ENCODE measurements around the gene NHLRC3. TPM values are rescaled to one million over a fixed set of nuclear protein-coding genes. Genes with fewer than 3 reads are reported as not detected.
A peak's percentile ranks its signal among the peaks of the same experiment; 100 is the strongest.

The NHLRC3 gene
- total RNA-seq, 5 donors from 2014 or later (not counting 1 experiment from before 2014, with no cell fraction given) = 16.0 to 22.3 (median 21.8) TPM

GRCh38 chr13:39037410-39037879, 811 bp upstream of the NHLRC3 start:
- peaks cover 59 to 67% (median 60%) of the 10 kb centered on the region in 3 donors for H3K4me1 Mint-ChIP-seq

GRCh38 chr13:39038569-39039030, 344 bp downstream of the NHLRC3 start:
- Mint-ChIP-seq H3K9me3 (no peaks in the 10 kb centered on the region), H3K27me3 (no peaks in the 10 kb centered on the region), H3K4me3 (peak overlapping the region; percentile 90 to 92 (median 91)), H3K27ac (peak overlapping the region; percentile 93 to 99), H3K4me1 (peaks cover 55 to 65% (median 60%) of the 10 kb centered on the region in 3 donors), H3K36me3 (peaks cover 9% of the 10 kb centered on the region)
- ATAC-seq (replicated peaks in 1 of 4) (peak; percentile 46 to 52 (median 48)), DNase-seq (peak in 32 of 35 experiments; percentile 17 to 72 (median 42))
- ChIA-PET CTCF (interaction anchor here in 1 of 2 donors (1.0 kb wide), 1 partner anchor 10 kb away, joined by 4 read pairs; no protein-coding TSS in a partner anchor), POLR2A (no interaction called here)
- Histone ChIP-seq H3K9me3 (no peaks in the 10 kb centered on the region), H3K4me1 (ENCODE audit: control insufficient read depth in 1 of 2, extremely low read depth in 1 of 2, insufficient read depth in 2 of 2, low read length in 2 of 2) (peaks cover 15 to 25% of the 10 kb centered on the region in 2 experiments), H3K27ac (ENCODE audit: low read length) (peak overlapping the region; percentile 75), H3K27me3 (replicated peaks in 1 of 2; ENCODE audit: control insufficient read depth in 2 of 2, extremely low read depth in 1 of 2, insufficient read depth in 2 of 2, low read length in 1 of 2) (no peaks in the 10 kb centered on the region), H3K36me3 (ENCODE audit: control insufficient read depth in 2 of 2, extremely low read depth in 1 of 2, insufficient read depth in 1 of 2, low read length in 1 of 2) (no peaks in the 10 kb centered on the region), H3K4me3 (ENCODE audit: control insufficient read depth in 1 of 2, extremely low read depth in 1 of 2, low read length in 1 of 2) (peak overlapping the region; percentile 93 to 99)
- 0% methylated on average over 5 of the region's 15 CpGs for whole genome bisulfite sequencing (ENCODE audit: insufficient coverage)

More at GRCh38 chr13:39037410-39037879, 811 bp upstream of the NHLRC3 start:
- Mint-ChIP-seq H3K4me3 (peak overlapping the region; percentile 90 to 92 (median 91)), H3K9me3 (no peaks in the 10 kb centered on the region), H3K27me3 (no peaks in the 10 kb centered on the region), H3K27ac (peak overlapping the region; percentile 93 to 99), H3K36me3 (peaks cover 3% of the 10 kb centered on the region)
- WGBS (ENCODE audit: insufficient coverage) = under 1% methylated on average over 39 of the region's 39 CpGs
- Histone ChIP-seq H3K4me1 (ENCODE audit: control insufficient read depth in 1 of 2, extremely low read depth in 1 of 2, insufficient read depth in 2 of 2, low read length in 2 of 2) (peaks cover 15 to 25% of the 10 kb centered on the region in 2 experiments), H3K27ac (ENCODE audit: low read length) (peak overlapping the region; percentile 75), H3K36me3 (ENCODE audit: control insufficient read depth in 2 of 2, extremely low read depth in 1 of 2, insufficient read depth in 1 of 2, low read length in 1 of 2) (no peaks in the 10 kb centered on the region), H3K27me3 (replicated peaks in 1 of 2; ENCODE audit: control insufficient read depth in 2 of 2, extremely low read depth in 1 of 2, insufficient read depth in 2 of 2, low read length in 1 of 2) (no peaks in the 10 kb centered on the region), H3K4me3 (ENCODE audit: control insufficient read depth in 1 of 2, extremely low read depth in 1 of 2, low read length in 1 of 2) (peak overlapping the region; percentile 93 to 99), H3K9me3 (no peaks in the 10 kb centered on the region)
- DNase-seq = peak in 10 of 35 experiments; percentile 2 to 30 (median 14)
- peak; percentile 16 to 33 (median 21) for ATAC-seq (replicated peaks in 1 of 4)
- ChIA-PET CTCF (interaction anchor here (0.5 to 1.6 kb wide), 6 partner anchors 9 to 57 kb away, joined by 3 to 8 read pairs (median 4); no protein-coding TSS in a partner anchor), POLR2A (interaction anchor here in 1 of 2 donors (0.5 to 1.3 kb wide), 6 partner anchors 13 to 1834 kb away, joined by 3 to 15 read pairs (median 4); partner anchors contain the start of gene UFM1)

- H3K36me3 ChIP-seq (ENCODE audit: control insufficient read depth in 2 of 2, extremely low read depth in 1 of 2, insufficient read depth in 1 of 2, low read length in 1 of 2) = peaks cover 0 to 2% of the 10 kb centered on the region in 2 donors
- Mint-ChIP-seq H3K4me3 (peak overlapping the region; percentile 90 to 92 (median 91)), H3K36me3 (peaks cover 11% of the 10 kb centered on the region), H3K4me1 (peaks cover 50 to 61% (median 56%) of the 10 kb centered on the region in 3 donors), H3K27me3 (no peaks in the 10 kb centered on the region), H3K9me3 (no peaks in the 10 kb centered on the region), H3K27ac (peak overlapping the region; percentile 93 to 99)
- ChIA-PET POLR2A (no interaction called here), CTCF (interaction anchor here in 1 of 2 donors (1.0 kb wide), 1 partner anchor 9 kb away, joined by 4 read pairs; no protein-coding TSS in a partner anchor)
- no peak for DNase-seq
- no peaks in the 10 kb centered on the region for H3K27me3 ChIP-seq (replicated peaks in 1 of 2; ENCODE audit: control insufficient read depth in 2 of 2, extremely low read depth in 1 of 2, insufficient read depth in 2 of 2, low read length in 1 of 2)
- ATAC-seq (replicated peaks in 1 of 4) = no peak
- H3K27ac ChIP-seq (ENCODE audit: low read length) = peak overlapping the region; percentile 75
- no peaks in the 10 kb centered on the region for H3K9me3 ChIP-seq
- WGBS (ENCODE audit: insufficient coverage) = no CpG with 5 or more reads among the region's 7 CpGs
- H3K4me1 ChIP-seq (ENCODE audit: control insufficient read depth in 1 of 2, extremely low read depth in 1 of 2, insufficient read depth in 2 of 2, low read length in 2 of 2) = peaks cover 15 to 25% of the 10 kb centered on the region in 2 experiments
- peak overlapping the region; percentile 93 to 99 for H3K4me3 ChIP-seq (ENCODE audit: control insufficient read depth in 1 of 2, extremely low read depth in 1 of 2, low read length in 1 of 2)
Observed at GRCh38 chr13:39039041-39039440, 785 bp downstream of the NHLRC3 start.

DNA sequence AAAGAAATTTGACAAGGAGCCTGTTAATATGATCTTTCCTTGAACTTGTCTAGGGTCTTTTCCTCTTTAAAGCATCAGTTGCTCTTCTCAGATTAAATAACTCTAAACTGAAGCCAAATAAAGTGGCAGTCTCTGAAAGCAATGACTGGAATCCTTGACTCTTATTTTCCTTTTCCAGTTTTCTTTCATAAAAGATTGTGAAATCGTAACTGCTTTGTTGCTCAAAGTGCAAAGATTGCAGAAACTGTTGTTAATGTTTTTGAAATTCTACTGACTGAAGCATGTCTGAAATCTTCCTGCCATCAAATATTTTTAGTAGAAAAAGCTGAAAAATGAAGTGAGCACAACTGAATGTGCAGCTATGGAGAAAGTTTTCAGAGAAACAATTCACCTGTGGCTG, 1.9 kb downstream of the NHLRC3 start:
- Histone ChIP-seq H3K27ac (ENCODE audit: low read length) (no peak overlapping the region), H3K4me3 (ENCODE audit: control insufficient read depth in 1 of 2, extremely low read depth in 1 of 2, low read length in 1 of 2) (no peak overlapping the region), H3K4me1 (ENCODE audit: control insufficient read depth in 1 of 2, extremely low read depth in 1 of 2, insufficient read depth in 2 of 2, low read length in 2 of 2) (peaks cover 13 to 16% of the 10 kb centered on the region in 2 experiments), H3K9me3 (no peaks in the 10 kb centered on the region), H3K27me3 (replicated peaks in 1 of 2; ENCODE audit: control insufficient read depth in 2 of 2, extremely low read depth in 1 of 2, insufficient read depth in 2 of 2, low read length in 1 of 2) (no peaks in the 10 kb centered on the region), H3K36me3 (ENCODE audit: control insufficient read depth in 2 of 2, extremely low read depth in 1 of 2, insufficient read depth in 1 of 2, low read length in 1 of 2) (peaks cover 0 to 9% of the 10 kb centered on the region in 2 donors)
- Mint-ChIP-seq H3K4me3 (peak overlapping the region in 2 of 3 donors; percentile 34 to 90), H3K27ac (peak overlapping the region in 1 of 2 donors; percentile 12), H3K9me3 (no peaks in the 10 kb centered on the region), H3K4me1 (peaks cover 39 to 50% (median 46%) of the 10 kb centered on the region in 3 donors), H3K27me3 (no peaks in the 10 kb centered on the region), H3K36me3 (peaks cover 18% of the 10 kb centered on the region)
- WGBS (ENCODE audit: insufficient coverage) = no CpG with 5 or more reads among the region's 1 CpG
- DNase-seq (no peak), ATAC-seq (replicated peaks in 1 of 4) (no peak)
- ChIA-PET CTCF (no interaction called here), POLR2A (no interaction called here)

DNA sequence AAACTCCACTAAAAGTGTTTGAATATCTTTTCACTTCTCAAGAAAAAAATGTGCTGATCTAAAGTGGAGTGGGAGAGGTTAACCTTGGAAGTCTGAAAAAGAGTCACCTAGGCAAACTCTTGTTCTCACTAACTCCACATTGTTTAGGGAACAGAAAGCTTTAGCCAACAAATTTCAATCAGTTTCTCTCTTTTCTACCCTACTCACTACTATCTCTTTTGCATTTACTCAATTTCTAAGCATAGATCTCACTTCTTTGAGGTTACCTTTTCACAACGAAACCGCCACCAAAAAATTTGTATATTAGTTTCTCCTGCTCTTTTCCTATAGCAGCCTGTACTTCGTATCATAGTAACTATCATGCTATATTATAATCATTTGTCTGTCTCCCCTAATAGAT, 6.3 kb downstream of the NHLRC3 start:
- no peak overlapping the region for H3K4me3 Mint-ChIP-seq
- POLR2A ChIA-PET = no interaction called here
- ATAC-seq (replicated peaks in 1 of 4) = no peak
- H3K27ac ChIP-seq (ENCODE audit: low read length) = no peak overlapping the region
- H3K27me3 Mint-ChIP-seq = no peaks in the 10 kb centered on the region
- CTCF ChIA-PET = no interaction called here
- H3K9me3 ChIP-seq = no peaks in the 10 kb centered on the region
- peaks cover 0 to 5% of the 10 kb centered on the region in 2 experiments for H3K4me1 ChIP-seq (ENCODE audit: control insufficient read depth in 1 of 2, extremely low read depth in 1 of 2, insufficient read depth in 2 of 2, low read length in 2 of 2)
- no peaks in the 10 kb centered on the region for H3K27me3 ChIP-seq (replicated peaks in 1 of 2; ENCODE audit: control insufficient read depth in 2 of 2, extremely low read depth in 1 of 2, insufficient read depth in 2 of 2, low read length in 1 of 2)
- no CpG with 5 or more reads among the region's 3 CpGs for WGBS (ENCODE audit: insufficient coverage)
- H3K36me3 ChIP-seq (ENCODE audit: control insufficient read depth in 2 of 2, extremely low read depth in 1 of 2, insufficient read depth in 1 of 2, low read length in 1 of 2) = peaks cover 0 to 9% of the 10 kb centered on the region in 2 donors
- peaks cover 19 to 20% (median 19%) of the 10 kb centered on the region in 3 donors for H3K4me1 Mint-ChIP-seq
- DNase-seq = no peak
- H3K36me3 Mint-ChIP-seq = peaks cover 29% of the 10 kb centered on the region
- no peak overlapping the region for H3K4me3 ChIP-seq (ENCODE audit: control insufficient read depth in 1 of 2, extremely low read depth in 1 of 2, low read length in 1 of 2)
- H3K9me3 Mint-ChIP-seq = no peaks in the 10 kb centered on the region
- no peak overlapping the region for H3K27ac Mint-ChIP-seq

DNA sequence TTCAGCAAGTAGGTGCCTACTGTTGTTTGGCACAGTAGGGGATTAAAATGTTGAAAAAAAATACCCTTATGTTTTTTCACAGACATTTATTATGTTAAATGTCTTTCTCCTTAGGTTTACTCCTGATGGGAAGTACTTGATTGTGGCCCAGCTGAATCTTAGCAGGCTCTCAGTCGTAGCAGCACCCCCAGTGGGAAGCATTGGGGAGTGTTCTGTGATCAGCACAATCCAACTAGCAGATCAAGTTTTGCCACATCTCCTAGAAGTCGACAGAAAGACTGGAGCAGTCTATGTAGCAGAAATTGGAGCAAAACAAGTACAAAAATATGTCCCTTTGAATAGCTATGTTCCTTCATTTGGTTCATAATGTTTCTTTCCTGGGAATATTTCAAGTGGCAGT, 9.3 kb downstream of the NHLRC3 start:
- no peak for ATAC-seq (replicated peaks in 1 of 4)

More for the DNA sequence above, 9.3 kb downstream of the NHLRC3 start:
- Histone ChIP-seq H3K27ac (ENCODE audit: low read length) (no peak overlapping the region), H3K4me3 (ENCODE audit: control insufficient read depth in 1 of 2, extremely low read depth in 1 of 2, low read length in 1 of 2) (no peak overlapping the region), H3K36me3 (ENCODE audit: control insufficient read depth in 2 of 2, extremely low read depth in 1 of 2, insufficient read depth in 1 of 2, low read length in 1 of 2) (peaks cover 0 to 9% of the 10 kb centered on the region in 2 donors), H3K4me1 (ENCODE audit: control insufficient read depth in 1 of 2, extremely low read depth in 1 of 2, insufficient read depth in 2 of 2, low read length in 2 of 2) (no peaks in the 10 kb centered on the region), H3K9me3 (no peaks in the 10 kb centered on the region), H3K27me3 (replicated peaks in 1 of 2; ENCODE audit: control insufficient read depth in 2 of 2, extremely low read depth in 1 of 2, insufficient read depth in 2 of 2, low read length in 1 of 2) (no peaks in the 10 kb centered on the region)
- ChIA-PET POLR2A (interaction anchor here (0.6 to 1.3 kb wide), 2 partner anchors 19 to 1655 kb away, joined by 3 to 4 read pairs; no protein-coding TSS in a partner anchor), CTCF (interaction anchor here in 1 of 2 donors (1.3 to 1.9 kb wide), 2 partner anchors 9 to 569 kb away, joined by 4 to 7 read pairs; no protein-coding TSS in a partner anchor)
- DNase-seq = no peak
- no CpG with 5 or more reads among the region's 2 CpGs for WGBS (ENCODE audit: insufficient coverage)
- Mint-ChIP-seq H3K4me1 (peaks cover 0 to 4% (median 3%) of the 10 kb centered on the region in 3 donors), H3K36me3 (peaks cover 27% of the 10 kb centered on the region), H3K27ac (no peak overlapping the region), H3K9me3 (no peaks in the 10 kb centered on the region), H3K27me3 (no peaks in the 10 kb centered on the region), H3K4me3 (no peak overlapping the region)

Measured in T-cell (primary cell).